ENCODE measurements around the gene NUDT22.

NUDT22 gene

GRCh38 chr11:64259533-64260067 lies 33.5 kb downstream of the NUDT22 start:
- no peak for DNase-seq

- DNase-seq, result no peak
Measured at GRCh38 chr11:64260147-64260708, 34.2 kb downstream of the NUDT22 start.

GRCh38 chr11:64261556-64262080 lies 35.5 kb downstream of the NUDT22 start:
- DNase-seq, result no peak

- DNase-seq, result no peak
Measured at GRCh38 chr11:64262271-64263002, 36.4 kb downstream of the NUDT22 start.

- no peak for DNase-seq
Measured at GRCh38 chr11:64263021-64263946, 37.2 kb downstream of the NUDT22 start.

GRCh38 chr11:64263947-64264317 lies 37.9 kb downstream of the NUDT22 start:
- DNase-seq, result no peak

- DNase-seq, result no peak
Measured at GRCh38 chr11:64264371-64264852, 38.3 kb downstream of the NUDT22 start.

- no peak for DNase-seq
Measured at GRCh38 chr11:64265176-64266160, 39.4 kb downstream of the NUDT22 start.

GRCh38 chr11:64266339-64266738 lies 40.3 kb downstream of the NUDT22 start:
- DNase-seq, result no peak

GRCh38 chr11:64267207-64267945 lies 41.3 kb downstream of the NUDT22 start:
- no peak for DNase-seq

- DNase-seq, result no peak
Measured at GRCh38 chr11:64268025-64268892, 42.2 kb downstream of the NUDT22 start.

GRCh38 chr11:64268893-64269539 lies 42.9 kb downstream of the NUDT22 start:
- DNase-seq, result peak; percentile 66

GRCh38 chr11:64269540-64270220 lies 43.6 kb downstream of the NUDT22 start:
- peak; percentile 95 for DNase-seq

- DNase-seq, result no peak
Measured at GRCh38 chr11:64275031-64275800, 49.1 kb downstream of the NUDT22 start.

GRCh38 chr11:64275841-64276240 lies 49.8 kb downstream of the NUDT22 start:
- no peak for DNase-seq

- no peak for DNase-seq
Measured at GRCh38 chr11:64276653-64277431, 50.8 kb downstream of the NUDT22 start.

GRCh38 chr11:64278576-64279190 lies 52.6 kb downstream of the NUDT22 start:
- DNase-seq, result no peak
